Measurements from ENCODE around the gene MYPOP. TPM values are rescaled to one million over a fixed set of nuclear protein-coding genes. Genes with fewer than 3 reads are reported as not detected.

The MYPOP gene
- total and polyA plus RNA-seq, 10 of the 15 experiments (the other 5 are each of a cell fraction or from before 2014, with no cell fraction given), result 0.47 to 9.4 (median 1.4) TPM

- no peak for TF ChIP-seq EZH2 (IDR thresholded peaks at IDR 0.05; ENCODE audit: borderline replicate concordance, control insufficient read depth, low read depth, low read length)
- TF ChIP-seq RFX5 (IDR thresholded peaks at IDR 0.05; ENCODE audit: low read depth, low read length), result no peak
- TF ChIP-seq TCF7 (IDR thresholded peaks at IDR 0.05; ENCODE audit: borderline replicate concordance), result no peak
- no peak for TF ChIP-seq NBN (IDR thresholded peaks at IDR 0.05)
- TF ChIP-seq POU2F2 (IDR thresholded peaks at IDR 0.05; ENCODE audit: borderline replicate concordance, low read depth, low read length), result no peak
- TF ChIP-seq NRF1 (conservative IDR thresholded peaks at IDR 0.05; ENCODE audit: low read depth, low read length), result no peak
Observed at GRCh38 chr19:45879971-45880370, 22.4 kb downstream of the MYPOP start (continued).

GRCh38 chr19:45879055-45879454, 23.4 kb downstream of the MYPOP start:
- 75% methylated on average over 8 of the region's 8 CpGs for whole genome bisulfite sequencing (ENCODE audit: insufficient coverage, insufficient replicate concordance, low lambda C conversion rate, missing lambda C conversion rate)
- ChIA-PET CTCF (interaction anchor here (0.7 to 9.1 kb wide), 2 partner anchors 16 to 1173 kb away, joined by 4 to 194 read pairs; partner anchors contain the start of genes FOXA3 and SYMPK), SMC1A (ENCODE audit: uncharacterized antibody, unreplicated experiment) (interaction anchor here (6.0 kb wide), 1 partner anchor 12 kb away, joined by 98 read pairs; the partner anchor contains the start of genes FOXA3 and SYMPK), RAD21 (ENCODE audit: unreplicated experiment) (interaction anchor here (1.5 to 7.6 kb wide), 2 partner anchors 14 to 18 kb away, joined by 3 to 159 read pairs; partner anchors contain the start of genes FOXA3 and SYMPK), POLR2A (interaction anchor here (0.6 to 9.0 kb wide), 2 partner anchors 14 to 15 kb away, joined by 4 to 178 read pairs; partner anchors contain the start of genes FOXA3 and SYMPK)
- H3K4me1 ChIP-seq (ENCODE audit: control insufficient read depth, insufficient read depth, low read length), result peaks cover 29% of the 10 kb centered on the region
- no peaks in the 10 kb centered on the region for H4K20me1 ChIP-seq (ENCODE audit: control insufficient read depth, insufficient read depth)
- H3K36me3 ChIP-seq (ENCODE audit: control insufficient read depth in 2 of 2, insufficient read depth in 2 of 2, low read length in 1 of 2), result peaks cover 0 to under 1% of the 10 kb centered on the region in 2 experiments; a peak in 1 of 4 replicates
- no peak overlapping the region for H3K27ac ChIP-seq (ENCODE audit: control insufficient read depth, insufficient read depth)
- FAIRE-seq, result no peak
- BruUV-seq (replicated peaks), result no TSS peak
- intact Hi-C loops (cut with micrococcal nuclease; ENCODE audit: unreplicated experiment) (no loop called here), in situ Hi-C loops (cut with MboI) (no loop called here)
- DNase-seq (ENCODE audit: low read depth, low spot score), result no peak
- H3K9me3 ChIP-seq (replicated peaks; ENCODE audit: control insufficient read depth, insufficient read depth, low read length), result no peaks in the 10 kb centered on the region
- no peak for ATAC-seq
- H3K27me3 ChIP-seq (replicated peaks in 1 of 2; ENCODE audit: control insufficient read depth in 2 of 2, insufficient read depth in 2 of 2, low read length in 1 of 2), result no peaks in the 10 kb centered on the region
- H2AFZ ChIP-seq (ENCODE audit: control insufficient read depth, low read depth, low read length), result no peak overlapping the region
- no peak overlapping the region for H3K4me3 ChIP-seq
- H3K9ac ChIP-seq (ENCODE audit: control insufficient read depth, insufficient read depth, low read length), result no peak overlapping the region
- no peak overlapping the region for H3K4me2 ChIP-seq (ENCODE audit: control insufficient read depth, insufficient read depth)
- H3K79me2 ChIP-seq (ENCODE audit: control insufficient read depth, insufficient read depth, low read length), result no peaks in the 10 kb centered on the region; the same call in 1 of the 2 replicates
- TF ChIP-seq BCL11A (IDR thresholded peaks at IDR 0.05; ENCODE audit: low read depth, low read length), result no peak
- TF ChIP-seq RELB (IDR thresholded peaks at IDR 0.05; ENCODE audit: low read depth), result no peak
- TF ChIP-seq HSF1 (IDR thresholded peaks at IDR 0.05; ENCODE audit: low read depth, low read length), result no peak
- TF ChIP-seq SMC3 (IDR thresholded peaks at IDR 0.05; ENCODE audit: borderline replicate concordance, low read length), result no peak
- no peak for TF ChIP-seq ATF3 (IDR thresholded peaks at IDR 0.05; ENCODE audit: borderline replicate concordance, extremely low read depth, low read depth, low read length)
- no peak for TF ChIP-seq KAT2A (conservative IDR thresholded peaks at IDR 0.05; ENCODE audit: control insufficient read depth, low read depth, low read length)
- TF ChIP-seq KDM1A (IDR thresholded peaks at IDR 0.05; ENCODE audit: borderline replicate concordance), result no peak
- no peak for TF ChIP-seq CUX1 (IDR thresholded peaks at IDR 0.05; ENCODE audit: insufficient replicate concordance, low read depth, low read length)

Data from GM12878 (cell line).